H9 (cell line): ENCODE results near the gene ERN1. TPM values are rescaled to one million over a fixed set of nuclear protein-coding genes. Genes with fewer than 3 reads are reported as not detected.

ENCODE experiments used
- DNase-seq: peaks from one replicate; pipeline ENCODE4 v3.0.0-alpha.2; 2017
- H2AFZ ChIP-seq: one replicate; pipeline ENCODE4 v1.6.1; 2013; ENCODE audit warnings: mild to moderate bottlenecking, low read length, control low read depth, moderate library complexity
- H2AK5ac ChIP-seq: 2 replicates; pipeline ENCODE4 v1.6.1; 2013; ENCODE audit warnings: low read length, control low read depth, mixed read lengths; ENCODE audit not compliant: insufficient read length
- H2BK120ac ChIP-seq: one replicate; pipeline ENCODE4 v1.6.1; 2013; ENCODE audit warnings: low read depth, mild to moderate bottlenecking, low read length, control low read depth, inconsistent platforms; ENCODE audit not compliant: poor library complexity, severe bottlenecking
- H2BK12ac ChIP-seq: 2 replicates; pipeline ENCODE4 v1.6.1; 2013; ENCODE audit warnings: low read length, control low read depth, mixed read lengths, low read depth; ENCODE audit not compliant: insufficient read length
- H2BK15ac ChIP-seq: 2 replicates; pipeline ENCODE4 v1.6.1; 2013; ENCODE audit warnings: low read depth, low read length, control low read depth
- H2BK20ac ChIP-seq: one replicate; pipeline ENCODE4 v1.6.1; 2013; ENCODE audit warnings: low read depth, mild to moderate bottlenecking, low read length, control low read depth, inconsistent platforms; ENCODE audit not compliant: poor library complexity, severe bottlenecking
- H2BK5ac ChIP-seq: 2 replicates; pipeline ENCODE4 v1.6.1; 2013; ENCODE audit warnings: low read length, control low read depth, mixed read lengths; ENCODE audit not compliant: insufficient read length
- H3K14ac ChIP-seq: 2 replicates; pipeline ENCODE4 v1.6.1; 2013; ENCODE audit warnings: low read length, control low read depth; ENCODE audit not compliant: insufficient read depth
- H3K18ac ChIP-seq: 2 replicates; pipeline ENCODE4 v1.6.1; 2013; ENCODE audit warnings: low read depth, mild to moderate bottlenecking, mixed read lengths, low read length, control low read depth; ENCODE audit not compliant: insufficient read length
- H3K23ac ChIP-seq: 2 replicates; pipeline ENCODE4 v1.6.1; 2013; ENCODE audit warnings: low read length, control low read depth, mixed read lengths, low read depth; ENCODE audit not compliant: insufficient read length
- H3K23me2 ChIP-seq: 2 replicates; pipeline ENCODE4 v1.6.1; 2013; ENCODE audit warnings: low read depth, mild to moderate bottlenecking, mixed read lengths, low read length, control low read depth; ENCODE audit not compliant: insufficient read length, poor library complexity, severe bottlenecking
- H3K27ac ChIP-seq: 2 replicates; pipeline ENCODE4 v1.5.1; 2013; ENCODE audit warnings: low read length, control low read depth, mixed read lengths, low read depth; ENCODE audit not compliant: insufficient read length
- H3K27me3 ChIP-seq: 2 replicates; pipeline ENCODE4 v1.6.1; 2013; ENCODE audit warnings: low read length, control low read depth, inconsistent platforms; ENCODE audit not compliant: insufficient read depth
- H3K4ac ChIP-seq: 2 replicates; pipeline ENCODE4 v1.6.1; 2013; ENCODE audit warnings: low read depth, mild to moderate bottlenecking, control low read depth, inconsistent platforms, low read length, moderate library complexity
- H3K4me1 ChIP-seq: 2 replicates; pipeline ENCODE4 v1.6.1; 2013; ENCODE audit warnings: low read length, control low read depth, inconsistent platforms; ENCODE audit not compliant: insufficient read depth
- H3K4me2 ChIP-seq: 2 replicates; pipeline ENCODE4 v1.6.1; 2013; ENCODE audit warnings: low read length, control low read depth, mixed read lengths; ENCODE audit not compliant: insufficient read length, insufficient read depth
- H3K56ac ChIP-seq: 2 replicates; pipeline ENCODE4 v1.6.1; 2013; ENCODE audit warnings: low read depth, mild to moderate bottlenecking, mixed read lengths, low read length, control low read depth; ENCODE audit not compliant: insufficient read length
- H3K79me1 ChIP-seq: 2 replicates; pipeline ENCODE4 v1.6.1; 2013; ENCODE audit warnings: low read depth, mild to moderate bottlenecking, moderate library complexity, low read length, control low read depth, inconsistent platforms; ENCODE audit not compliant: insufficient read depth, poor library complexity, severe bottlenecking
- H3K79me2 ChIP-seq: 2 replicates; pipeline ENCODE4 v1.6.1; 2013; ENCODE audit warnings: low read length, control low read depth, inconsistent platforms; ENCODE audit not compliant: insufficient read depth
- H3K9ac ChIP-seq: 2 replicates; pipeline ENCODE4 v1.6.1; 2013; ENCODE audit warnings: low read length, control low read depth, mixed read lengths; ENCODE audit not compliant: insufficient read length; ENCODE audit errors: extremely low read depth
- H3K9me3 ChIP-seq: one replicate; pipeline ENCODE4 v1.6.1; 2013; ENCODE audit warnings: low read depth, low read length, inconsistent platforms; ENCODE audit not compliant: control insufficient read depth
- H3T11ph ChIP-seq: one replicate; pipeline ENCODE4 v1.6.1; 2013; ENCODE audit warnings: mild to moderate bottlenecking, low read length, control low read depth, inconsistent platforms
- H4K20me1 ChIP-seq: one replicate; pipeline ENCODE4 v1.6.1; 2013; ENCODE audit not compliant: control insufficient read depth, insufficient read length, insufficient read depth
- H4K5ac ChIP-seq: 2 replicates; pipeline ENCODE4 v1.6.1; 2013; ENCODE audit warnings: low read depth, mild to moderate bottlenecking, mixed read lengths, low read length, control low read depth; ENCODE audit not compliant: insufficient read length
- H4K8ac ChIP-seq: replicated peaks from 2 replicates; pipeline ENCODE4 v1.6.1; 2013; ENCODE audit warnings: low read length, control low read depth, mixed read lengths, low read depth; ENCODE audit not compliant: insufficient read length
- H4K91ac ChIP-seq: 2 replicates; pipeline ENCODE4 v1.6.1; 2013; ENCODE audit warnings: low read depth, mild to moderate bottlenecking, moderate library complexity, mixed read lengths, low read length, control low read depth; ENCODE audit not compliant: insufficient read length
- H3K27ac Mint-ChIP-seq, 3 experiments: 2 replicates in 2 of 3; 3 replicates in 1 of 3; pipeline ENCODE4 v1.8.0; 2020 to 2021; ENCODE audit warnings: mixed read lengths in 3 of 3, mild to moderate bottlenecking in 1 of 3, moderate library complexity in 1 of 3
- H3K27me3 Mint-ChIP-seq: 2 replicates; pipeline ENCODE4 v1.8.0; 2021; ENCODE audit warnings: low read depth, mild to moderate bottlenecking, moderate library complexity, mixed read lengths
- H3K36me3 Mint-ChIP-seq, 3 experiments: 2 replicates in 2 of 3; 3 replicates in 1 of 3; pipeline ENCODE4 v1.8.0; 2020 to 2021; ENCODE audit warnings: low read depth in 3 of 3, mixed read lengths in 3 of 3; ENCODE audit not compliant: insufficient read depth in 1 of 3
- H3K4me1 Mint-ChIP-seq, 2 experiments: 2 replicates each; pipeline ENCODE4 v1.8.0; 2020; ENCODE audit warnings: mixed read lengths in 2 of 2
- H3K4me3 Mint-ChIP-seq, 2 experiments: 2 replicates in 1 of 2; 3 replicates in 1 of 2; pipeline ENCODE4 v1.8.0; 2020 to 2021; ENCODE audit warnings: mild to moderate bottlenecking in 2 of 2, mixed read lengths in 2 of 2, moderate library complexity in 1 of 2
- H3K9me3 Mint-ChIP-seq, 2 experiments: 2 replicates in 1 of 2; 3 replicates in 1 of 2; pipeline ENCODE4 v1.8.0; 2020; ENCODE audit warnings: mild to moderate bottlenecking in 2 of 2, mixed read lengths in 2 of 2, moderate library complexity in 1 of 2
- WGBS: extraction: QIAGEN DNeasy Blood & Tissue Kit; methylation state at CpG from one replicate; pipeline ENCODE4 v1.1.7; 2013; ENCODE audit warnings: missing lambda C conversion rate, low lambda C conversion rate, mixed read lengths; ENCODE audit not compliant: insufficient read length; ENCODE audit errors: extremely low coverage; 5-methylcytosine and 5-hydroxymethylcytosine counted together
- total RNA-seq: library from RNA; stranded (reverse); gene quantifications from 2 replicates; pipeline ENCODE4 v1.2.1, GENCODE V29; 2021
- TF ChIP-seq, protein P1 (sequence below): fragments of 200-600 bp; sonication (generic); conservative IDR thresholded peaks from 3 replicates; pipeline ENCODE4 v1.8.0; 2021; ENCODE audit warnings: antibody characterized with exemption, mild to moderate bottlenecking

ERN1 gene
- total RNA-seq, 1 experiment from 2014 or later: 5.0 TPM

DNA sequence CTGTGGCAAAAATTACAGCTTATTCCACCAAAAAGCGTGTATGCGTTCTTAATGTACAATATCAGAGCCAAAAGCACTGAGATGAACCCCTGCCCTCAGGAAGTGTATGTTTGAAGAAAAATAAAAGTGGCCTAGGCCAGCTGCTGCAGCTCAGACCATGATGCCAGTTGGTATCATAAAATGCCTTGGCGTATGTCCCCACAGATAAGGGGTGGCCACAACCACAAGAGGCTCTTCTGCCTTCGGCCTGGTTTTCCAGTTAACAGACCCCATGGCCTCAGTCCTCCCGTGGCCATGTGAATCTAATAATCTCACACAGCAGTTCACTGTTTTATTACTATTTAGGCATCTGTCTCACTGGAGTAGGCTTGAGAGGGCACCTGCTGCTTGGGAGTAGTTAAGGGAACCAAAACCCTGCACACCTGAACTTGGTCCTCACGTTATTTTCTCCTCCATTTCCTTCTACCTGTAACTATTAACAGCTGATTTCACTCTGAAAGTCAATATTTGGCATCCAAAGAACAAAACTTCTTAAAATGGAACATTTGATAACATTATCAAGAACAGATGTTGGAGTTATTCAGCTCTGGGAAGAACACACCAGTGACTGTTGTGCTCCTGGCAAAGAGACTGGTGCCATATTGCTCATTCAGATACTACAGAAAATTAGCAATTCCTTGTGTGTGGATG, 34.8 kb upstream of the ERN1 start:
- TF ChIP-seq, protein P1, sequence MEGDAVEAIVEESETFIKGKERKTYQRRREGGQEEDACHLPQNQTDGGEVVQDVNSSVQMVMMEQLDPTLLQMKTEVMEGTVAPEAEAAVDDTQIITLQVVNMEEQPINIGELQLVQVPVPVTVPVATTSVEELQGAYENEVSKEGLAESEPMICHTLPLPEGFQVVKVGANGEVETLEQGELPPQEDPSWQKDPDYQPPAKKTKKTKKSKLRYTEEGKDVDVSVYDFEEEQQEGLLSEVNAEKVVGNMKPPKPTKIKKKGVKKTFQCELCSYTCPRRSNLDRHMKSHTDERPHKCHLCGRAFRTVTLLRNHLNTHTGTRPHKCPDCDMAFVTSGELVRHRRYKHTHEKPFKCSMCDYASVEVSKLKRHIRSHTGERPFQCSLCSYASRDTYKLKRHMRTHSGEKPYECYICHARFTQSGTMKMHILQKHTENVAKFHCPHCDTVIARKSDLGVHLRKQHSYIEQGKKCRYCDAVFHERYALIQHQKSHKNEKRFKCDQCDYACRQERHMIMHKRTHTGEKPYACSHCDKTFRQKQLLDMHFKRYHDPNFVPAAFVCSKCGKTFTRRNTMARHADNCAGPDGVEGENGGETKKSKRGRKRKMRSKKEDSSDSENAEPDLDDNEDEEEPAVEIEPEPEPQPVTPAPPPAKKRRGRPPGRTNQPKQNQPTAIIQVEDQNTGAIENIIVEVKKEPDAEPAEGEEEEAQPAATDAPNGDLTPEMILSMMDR: no peak
- DNase-seq: no peak
- Histone ChIP-seq H4K20me1 (no peaks in the 10 kb centered on the region), H3K56ac (no peak overlapping the region), H3K79me1 (no peaks in the 10 kb centered on the region), H3T11ph (no peak overlapping the region), H4K8ac (no peak overlapping the region), H2BK12ac (no peak overlapping the region), H2BK20ac (no peak overlapping the region), H2BK120ac (no peak overlapping the region), H3K4me2 (no peak overlapping the region), H3K18ac (no peak overlapping the region), H4K91ac (no peak overlapping the region), H3K23me2 (no peaks in the 10 kb centered on the region), H4K5ac (no peak overlapping the region), H3K27me3 (no peaks in the 10 kb centered on the region), H3K23ac (no peak overlapping the region), H2BK15ac (no peak overlapping the region), H3K27ac (no peak overlapping the region), H3K79me2 (no peaks in the 10 kb centered on the region), H3K4ac (no peak overlapping the region), H3K9ac (no peak overlapping the region), H3K9me3 (no peaks in the 10 kb centered on the region), H2BK5ac (no peak overlapping the region), H2AFZ (no peak overlapping the region), H2AK5ac (no peak overlapping the region), H3K4me1 (no peaks in the 10 kb centered on the region), H3K14ac (no peak overlapping the region)
- no peak overlapping the region for H3K27ac Mint-ChIP-seq
- no peaks in the 10 kb centered on the region for H3K9me3 Mint-ChIP-seq
- H3K4me3 Mint-ChIP-seq: no peak overlapping the region
- WGBS: no CpG with 5 or more reads among the region's 6 CpGs
- H3K4me1 Mint-ChIP-seq: no peaks in the 10 kb centered on the region
- H3K36me3 Mint-ChIP-seq: no peaks in the 10 kb centered on the region; a peak in 3 of 7 replicates
- H3K27me3 Mint-ChIP-seq: no peaks in the 10 kb centered on the region
